ENCODE results near the gene SCN2B. TPM values are rescaled to one million over a fixed set of nuclear protein-coding genes. Genes with fewer than 3 reads are reported as not detected.

SCN2B gene
- total and polyA plus RNA-seq, 8 donors, result 0.12 to 0.92 (median 0.29) TPM; not detected in 3

DNA sequence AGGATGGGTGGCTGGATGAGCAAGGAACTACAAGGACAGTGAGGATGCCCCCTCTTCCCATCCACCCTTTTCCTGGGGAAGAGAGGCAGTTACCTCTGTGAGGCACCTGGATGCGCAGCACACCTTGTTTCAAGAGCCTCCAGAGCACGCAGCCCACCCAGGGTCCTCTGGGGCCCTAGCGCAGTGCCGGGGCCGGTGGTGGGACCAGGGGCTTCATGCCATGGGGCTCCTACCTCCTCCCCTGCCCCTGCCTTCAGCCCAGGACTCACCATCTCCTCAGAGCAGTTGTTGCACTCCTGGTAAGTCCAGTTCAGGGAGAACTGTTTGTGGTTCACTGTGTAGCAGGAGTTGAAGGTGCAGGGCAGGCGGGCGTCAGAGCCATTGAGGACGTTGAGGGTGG lies 8.1 kb downstream of the SCN2B start:
- TF ChIP-seq, protein P1, sequence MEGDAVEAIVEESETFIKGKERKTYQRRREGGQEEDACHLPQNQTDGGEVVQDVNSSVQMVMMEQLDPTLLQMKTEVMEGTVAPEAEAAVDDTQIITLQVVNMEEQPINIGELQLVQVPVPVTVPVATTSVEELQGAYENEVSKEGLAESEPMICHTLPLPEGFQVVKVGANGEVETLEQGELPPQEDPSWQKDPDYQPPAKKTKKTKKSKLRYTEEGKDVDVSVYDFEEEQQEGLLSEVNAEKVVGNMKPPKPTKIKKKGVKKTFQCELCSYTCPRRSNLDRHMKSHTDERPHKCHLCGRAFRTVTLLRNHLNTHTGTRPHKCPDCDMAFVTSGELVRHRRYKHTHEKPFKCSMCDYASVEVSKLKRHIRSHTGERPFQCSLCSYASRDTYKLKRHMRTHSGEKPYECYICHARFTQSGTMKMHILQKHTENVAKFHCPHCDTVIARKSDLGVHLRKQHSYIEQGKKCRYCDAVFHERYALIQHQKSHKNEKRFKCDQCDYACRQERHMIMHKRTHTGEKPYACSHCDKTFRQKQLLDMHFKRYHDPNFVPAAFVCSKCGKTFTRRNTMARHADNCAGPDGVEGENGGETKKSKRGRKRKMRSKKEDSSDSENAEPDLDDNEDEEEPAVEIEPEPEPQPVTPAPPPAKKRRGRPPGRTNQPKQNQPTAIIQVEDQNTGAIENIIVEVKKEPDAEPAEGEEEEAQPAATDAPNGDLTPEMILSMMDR (IDR thresholded peaks at IDR 0.05), result no peak
- TF ChIP-seq EP300 (IDR thresholded peaks at IDR 0.05), result no peak
- no peak for TF ChIP-seq POLR2A (IDR thresholded peaks at IDR 0.05)
- TF ChIP-seq POLR2AphosphoS5 (IDR thresholded peaks at IDR 0.05), result no peak
- Histone ChIP-seq H3K27ac (no peak overlapping the region), H3K4me3 (no peak overlapping the region), H3K36me3 (no peaks in the 10 kb centered on the region), H3K4me1 (peaks cover 0 to 10% (median 8%) of the 10 kb centered on the region in 4 donors), H3K9me3 (no peaks in the 10 kb centered on the region), H3K27me3 (peaks cover 0 to 72% (median 0%) of the 10 kb centered on the region in 3 donors)
- intact Hi-C loops (cut with DNase I; ENCODE audit: low total_unique reads), result no loop called here
- no peak for DNase-seq
- 79 to 86% (median 81%) methylated on average over 8 of the region's 8 CpGs for WGBS, 5 donors

DNA sequence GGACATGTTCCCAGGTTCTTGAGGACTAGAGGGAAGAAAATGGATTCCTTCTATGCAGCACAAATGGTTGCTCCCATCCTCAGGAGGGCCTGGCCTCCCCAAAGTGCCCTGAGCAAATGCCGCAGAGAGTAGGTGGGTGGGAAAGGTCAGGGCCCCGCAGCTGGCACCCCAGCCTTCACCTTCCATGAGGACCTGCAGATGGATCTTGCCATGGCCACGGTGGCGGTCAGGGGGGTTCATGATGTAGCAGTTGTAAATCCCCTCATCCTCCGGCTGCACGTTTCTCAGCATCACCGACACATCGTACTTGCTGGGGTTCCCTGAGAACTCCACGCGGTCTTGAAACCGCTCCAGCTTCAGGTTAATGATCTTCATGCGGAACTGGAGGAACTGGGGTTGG lies 8.5 kb downstream of the SCN2B start:
- Histone ChIP-seq H3K27me3 (peaks cover 0 to 69% (median 0%) of the 10 kb centered on the region in 3 donors), H3K27ac (no peak overlapping the region), H3K4me3 (no peak overlapping the region), H3K9me3 (no peaks in the 10 kb centered on the region), H3K4me1 (peaks cover 0 to 10% (median 8%) of the 10 kb centered on the region in 4 donors), H3K36me3 (no peaks in the 10 kb centered on the region)
- no peak for DNase-seq
- 83 to 90% (median 87%) methylated on average over 12 of the region's 12 CpGs for WGBS, 5 donors
- no peak for TF ChIP-seq POLR2A (IDR thresholded peaks at IDR 0.05)
- no peak for TF ChIP-seq POLR2AphosphoS5 (IDR thresholded peaks at IDR 0.05)
- TF ChIP-seq, protein P1 (IDR thresholded peaks at IDR 0.05), result no peak
- intact Hi-C loops (cut with DNase I; ENCODE audit: low total_unique reads), result no loop called here

DNA sequence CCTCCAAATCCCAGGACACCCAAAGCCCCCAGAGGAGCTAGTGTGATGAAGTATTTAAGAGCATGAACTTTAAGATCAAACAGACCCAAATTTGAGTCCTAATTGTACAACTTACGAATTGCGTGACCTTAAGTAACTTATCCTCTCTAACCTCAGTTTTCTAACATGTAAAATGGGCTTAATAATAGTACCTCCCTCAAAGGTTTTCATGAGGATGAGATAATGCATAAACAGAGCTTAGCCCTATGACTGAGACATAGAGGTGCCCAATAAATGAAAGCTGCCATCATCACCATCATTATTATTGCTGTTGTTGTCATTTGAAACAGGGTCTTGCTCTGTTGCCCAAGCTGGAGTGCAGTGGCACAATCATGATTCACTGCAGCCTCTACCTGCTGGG lies 9.2 kb downstream of the SCN2B start:
- Histone ChIP-seq H3K36me3 (no peaks in the 10 kb centered on the region), H3K4me3 (no peak overlapping the region), H3K4me1 (peaks cover 0 to 10% (median 8%) of the 10 kb centered on the region in 4 donors), H3K9me3 (no peaks in the 10 kb centered on the region), H3K27ac (no peak overlapping the region), H3K27me3 (peaks cover 0 to 71% (median 0%) of the 10 kb centered on the region in 3 donors)
- intact Hi-C loops (cut with DNase I; ENCODE audit: low total_unique reads), result no loop called here
- WGBS, 5 donors, result 89 to 97% (median 96%) methylated on average over 2 of the region's 2 CpGs
- no peak for DNase-seq
- TF ChIP-seq POLR2AphosphoS5 (IDR thresholded peaks at IDR 0.05) (no peak), EP300 (IDR thresholded peaks at IDR 0.05) (no peak), POLR2A (IDR thresholded peaks at IDR 0.05) (no peak)
- TF ChIP-seq, protein P1 (IDR thresholded peaks at IDR 0.05), result no peak

DNA sequence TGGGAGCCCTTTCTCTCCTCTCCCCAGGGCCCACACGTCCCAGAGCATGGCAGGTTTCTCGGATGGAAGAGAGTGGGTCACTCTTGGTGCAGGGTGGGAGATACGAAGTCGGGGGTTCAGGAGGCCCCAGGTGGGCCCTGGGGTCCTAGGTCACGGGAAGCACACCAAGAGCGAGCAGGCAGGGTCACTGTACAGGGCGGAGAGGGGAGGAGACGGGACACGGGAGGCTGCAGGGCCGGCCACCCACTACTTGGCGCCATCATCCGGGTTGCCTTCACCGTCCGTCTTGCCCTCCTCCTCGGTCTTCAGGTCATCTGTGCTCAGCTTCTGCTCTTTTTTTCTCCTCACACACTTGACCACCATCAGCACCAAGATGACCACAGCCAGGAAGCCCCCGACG lies 9.8 kb downstream of the SCN2B start:
- DNase-seq, result no peak
- no peaks in the 10 kb centered on the region for H3K36me3 ChIP-seq
- H3K27ac ChIP-seq, result no peak overlapping the region
- WGBS, 5 donors, result 78 to 89% (median 82%) methylated on average over 16 to 17 of the region's 17 CpGs
- no peak overlapping the region for H3K4me3 ChIP-seq
- TF ChIP-seq POLR2AphosphoS5 (IDR thresholded peaks at IDR 0.05) (no peak), EP300 (IDR thresholded peaks at IDR 0.05) (no peak), POLR2A (IDR thresholded peaks at IDR 0.05) (no peak)
- TF ChIP-seq, protein P1 (IDR thresholded peaks at IDR 0.05), result no peak
- intact Hi-C loops (cut with DNase I; ENCODE audit: low total_unique reads), result no loop called here
- H3K9me3 ChIP-seq, result no peaks in the 10 kb centered on the region
- peaks cover 0 to 10% (median 5%) of the 10 kb centered on the region in 4 donors for H3K4me1 ChIP-seq
- H3K27me3 ChIP-seq, result peaks cover 0 to 70% (median 0%) of the 10 kb centered on the region in 3 donors

Measured in stomach (tissue), 9 donors.